NCI-H187 (cell line): Measurements from ENCODE around the gene CDC7.
"Not testable (repeated sequence)": the region's sequence is repeated elsewhere in the genome, so short reads cannot be mapped to it uniquely, and the experiment has no call there.

Experiments used
- DNase-seq, 2 experiments: peaks; one replicate each; lab custom pipeline; 2025; lab: John Stamatoyannopoulos, UW

Gene CDC7

GRCh38 chr1:91510754-91511153 lies 10.1 kb downstream of the CDC7 start:
- DNase-seq: no peak

- DNase-seq: no peak
Measured at GRCh38 chr1:91511386-91511785, 10.7 kb downstream of the CDC7 start.

GRCh38 chr1:91513160-91513559 lies 12.5 kb downstream of the CDC7 start:
- DNase-seq: no peak

GRCh38 chr1:91513706-91514105 lies 13.1 kb downstream of the CDC7 start:
- DNase-seq: no peak

GRCh38 chr1:91515994-91516393 lies 15.3 kb downstream of the CDC7 start:
- DNase-seq: no peak

GRCh38 chr1:91516605-91517004 lies 16.0 kb downstream of the CDC7 start:
- DNase-seq: not testable (repeated sequence)

- not testable (repeated sequence) for DNase-seq
Measured at GRCh38 chr1:91519167-91519566, 18.5 kb downstream of the CDC7 start.

GRCh38 chr1:91520942-91521507 lies 20.4 kb downstream of the CDC7 start:
- no peak for DNase-seq

- no peak for DNase-seq
Measured at GRCh38 chr1:91523482-91523881, 22.8 kb downstream of the CDC7 start.

GRCh38 chr1:91526496-91526895 lies 25.8 kb downstream of the CDC7 start:
- no peak for DNase-seq

GRCh38 chr1:91527266-91527765 lies 26.7 kb downstream of the CDC7 start:
- no peak for DNase-seq

GRCh38 chr1:91527781-91528180 lies 27.1 kb downstream of the CDC7 start:
- no peak for DNase-seq

- no peak for DNase-seq
Measured at GRCh38 chr1:91529856-91530255, 29.2 kb downstream of the CDC7 start.

- no peak for DNase-seq
Measured at GRCh38 chr1:91533361-91534024, 32.8 kb downstream of the CDC7 start.

GRCh38 chr1:91535441-91535840 lies 34.8 kb downstream of the CDC7 start:
- DNase-seq: no peak

GRCh38 chr1:91537281-91537986 lies 36.8 kb downstream of the CDC7 start:
- DNase-seq: no peak

- DNase-seq: no peak
Measured at GRCh38 chr1:91537987-91538304, 37.3 kb downstream of the CDC7 start.

- DNase-seq: no peak
Measured at GRCh38 chr1:91540910-91541309, 40.3 kb downstream of the CDC7 start.

- no peak for DNase-seq
Measured at GRCh38 chr1:91541918-91542533, 41.4 kb downstream of the CDC7 start.

- DNase-seq: no peak
Measured at GRCh38 chr1:91545506-91546300, 45.1 kb downstream of the CDC7 start.

GRCh38 chr1:91546301-91546581 lies 45.6 kb downstream of the CDC7 start:
- DNase-seq: no peak

GRCh38 chr1:91546876-91547275 lies 46.2 kb downstream of the CDC7 start:
- DNase-seq: no peak
